ENCODE data around the gene CIB2. TPM values are rescaled to one million over a fixed set of nuclear protein-coding genes. Genes with fewer than 3 reads are reported as not detected.

Gene CIB2
- total RNA-seq, 1 experiment from 2014 or later = 17.3 TPM

- TF ChIP-seq EGR1 (IDR thresholded peaks at IDR 0.05; ENCODE audit: low read depth) (0 out of 2 replicates have a peak, but pooled peaks have one; percentile 20), POLR2AphosphoS5 (IDR thresholded peaks at IDR 0.05; ENCODE audit: low read depth, low read length) (peak; percentile 49; the same call in 1 of the 2 replicates), SP1 (IDR thresholded peaks at IDR 0.05; ENCODE audit: low read depth) (no peak)
Observed at GRCh38 chr15:78131295-78132061, at the start of gene CIB2 (continued).

GRCh38 chr15:78179906-78180305 is 48.7 kb upstream of the CIB2 start:
- Histone ChIP-seq H3K9ac (ENCODE audit: low read length) (no peak overlapping the region), H2AFZ (ENCODE audit: low read depth, low read length, poor library complexity, severe bottlenecking) (no peak overlapping the region), H3K4me2 (ENCODE audit: low read length) (no peak overlapping the region), H3K36me3 (ENCODE audit: control insufficient read depth in 1 of 2, insufficient read depth in 2 of 2, low read length in 2 of 2) (no peaks in the 10 kb centered on the region), H3K9me2 (ENCODE audit: insufficient read depth) (no peaks in the 10 kb centered on the region), H3K27me3 (ENCODE audit: insufficient read depth, low read length) (no peaks in the 10 kb centered on the region), H3K79me2 (ENCODE audit: insufficient read depth, low read length) (no peaks in the 10 kb centered on the region), H3K27ac (ENCODE audit: low read depth, low read length) (no peak overlapping the region), H3K4me3 (replicated peaks in 1 of 2; ENCODE audit: low read depth in 1 of 2, low read length in 2 of 2) (no peak overlapping the region), H3K9me3 (ENCODE audit: control insufficient read depth in 1 of 2, insufficient read depth in 1 of 2, low read depth in 1 of 2, low read length in 2 of 2) (no peaks in the 10 kb centered on the region), H4K20me1 (ENCODE audit: insufficient read depth) (no peaks in the 10 kb centered on the region), H3K4me1 (ENCODE audit: control insufficient read depth in 1 of 2, insufficient read depth in 2 of 2, low read length in 2 of 2) (no peaks in the 10 kb centered on the region)
- RAD21 ChIA-PET (ENCODE audit: low non-redundant PET in 1 of 2, low total read pairs in 2 of 2, uncharacterized antibody in 2 of 2, unreplicated experiment in 2 of 2) = no interaction called here
- ATAC-seq (no peak), DNase-seq (ENCODE audit: low read depth, low spot score) (no peak)
- CTCF ChIA-PET = interaction anchor here (4.3 kb wide), 1 partner anchor 15 kb away, joined by 27 read pairs; no protein-coding TSS in a partner anchor
- TF ChIP-seq ZBTB33 (IDR thresholded peaks at IDR 0.05; ENCODE audit: extremely low read depth, insufficient replicate concordance, low read length) = no peak
- no peak for TF ChIP-seq SRF (IDR thresholded peaks at IDR 0.05; ENCODE audit: low read depth)
- no peak for TF ChIP-seq YY1 (IDR thresholded peaks at IDR 0.05; ENCODE audit: extremely low read depth, insufficient replicate concordance, low read depth, low read length)
- no peak for TF ChIP-seq SP1 (IDR thresholded peaks at IDR 0.05; ENCODE audit: low read depth)
- no peak for TF ChIP-seq EZH2 (IDR thresholded peaks at IDR 0.05)
- no peak for TF ChIP-seq SIN3A (IDR thresholded peaks at IDR 0.05; ENCODE audit: low read depth)
- BruUV-seq (replicated peaks) = no TSS peak
- intact Hi-C loops (cut with micrococcal nuclease) = no loop called here
- POLR2A ChIA-PET = no interaction called here

Data from HCT116 (cell line).